Measurements from ENCODE around the gene OR13G1.

The OR13G1 gene

GRCh38 chr1:247647864-247648263 lies 31.7 kb downstream of the OR13G1 start:
- no peak overlapping the region for H3K4me3 ChIP-seq (ENCODE audit: low read length)

DNA sequence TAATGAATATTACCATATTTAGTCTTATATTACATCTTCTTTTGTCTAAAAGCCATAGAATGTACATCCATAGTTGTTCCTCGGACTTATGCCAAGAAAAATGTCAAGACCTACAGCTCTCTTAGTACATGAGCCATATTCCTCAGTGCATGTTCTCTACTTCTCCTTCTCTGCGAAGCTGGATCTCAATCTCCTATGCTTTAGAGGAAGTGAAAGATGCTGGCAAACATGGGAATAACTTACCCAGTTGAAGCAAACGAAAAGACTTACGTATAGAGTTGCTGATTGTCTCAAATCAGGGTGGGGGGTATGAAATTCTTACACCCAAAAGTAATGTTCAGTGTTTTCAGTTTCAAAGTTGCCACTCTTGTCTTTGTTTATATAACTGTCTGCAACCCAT lies 32.7 kb downstream of the OR13G1 start:
- Histone ChIP-seq H3K4me1 (ENCODE audit: control insufficient read depth, insufficient read depth, low read length) (no peaks in the 10 kb centered on the region), H3K4me3 (ENCODE audit: low read length) (no peak overlapping the region), H3K9me3 (replicated peaks; ENCODE audit: low read length) (no peaks in the 10 kb centered on the region)

More at GRCh38 chr1:247647864-247648263, 31.7 kb downstream of the OR13G1 start:
- Histone ChIP-seq H3K4me2 (ENCODE audit: low read length) (no peak overlapping the region), H3K9ac (ENCODE audit: low read depth, low read length) (no peak overlapping the region), H3K27me3 (ENCODE audit: control insufficient read depth, insufficient read depth, low read length) (no peaks in the 10 kb centered on the region), H3K4me1 (ENCODE audit: control insufficient read depth, insufficient read depth, low read length) (no peaks in the 10 kb centered on the region), H3K9me3 (replicated peaks; ENCODE audit: low read length) (no peaks in the 10 kb centered on the region), H3K36me3 (ENCODE audit: insufficient read depth, low read length) (no peaks in the 10 kb centered on the region)

GRCh38 chr1:247642742-247643141 lies 36.8 kb downstream of the OR13G1 start:
- H3K9me3 ChIP-seq (replicated peaks; ENCODE audit: low read length): no peaks in the 10 kb centered on the region

More for the DNA sequence above, 32.7 kb downstream of the OR13G1 start:
- Histone ChIP-seq H3K36me3 (ENCODE audit: insufficient read depth, low read length) (no peaks in the 10 kb centered on the region), H3K4me2 (ENCODE audit: low read length) (no peak overlapping the region), H3K27me3 (ENCODE audit: control insufficient read depth, insufficient read depth, low read length) (no peaks in the 10 kb centered on the region), H3K9ac (ENCODE audit: low read depth, low read length) (no peak overlapping the region)

GRCh38 chr1:247639381-247639981 lies 40.1 kb downstream of the OR13G1 start:
- Histone ChIP-seq H3K27me3 (ENCODE audit: control insufficient read depth, insufficient read depth, low read length) (no peaks in the 10 kb centered on the region), H3K4me3 (ENCODE audit: low read length) (no peak overlapping the region), H3K9ac (ENCODE audit: low read depth, low read length) (no peak overlapping the region), H3K36me3 (ENCODE audit: insufficient read depth, low read length) (no peaks in the 10 kb centered on the region), H3K4me1 (ENCODE audit: control insufficient read depth, insufficient read depth, low read length) (no peaks in the 10 kb centered on the region), H3K4me2 (ENCODE audit: low read length) (no peak overlapping the region), H3K9me3 (replicated peaks; ENCODE audit: low read length) (peaks cover 3% of the 10 kb centered on the region)

More at GRCh38 chr1:247642742-247643141, 36.8 kb downstream of the OR13G1 start:
- no peaks in the 10 kb centered on the region for H3K27me3 ChIP-seq (ENCODE audit: control insufficient read depth, insufficient read depth, low read length)
- no peak overlapping the region for H3K4me3 ChIP-seq (ENCODE audit: low read length)
- H3K9ac ChIP-seq (ENCODE audit: low read depth, low read length): no peak overlapping the region
- H3K4me1 ChIP-seq (ENCODE audit: control insufficient read depth, insufficient read depth, low read length): no peaks in the 10 kb centered on the region
- H3K4me2 ChIP-seq (ENCODE audit: low read length): no peak overlapping the region
- H3K36me3 ChIP-seq (ENCODE audit: insufficient read depth, low read length): no peaks in the 10 kb centered on the region

DNA sequence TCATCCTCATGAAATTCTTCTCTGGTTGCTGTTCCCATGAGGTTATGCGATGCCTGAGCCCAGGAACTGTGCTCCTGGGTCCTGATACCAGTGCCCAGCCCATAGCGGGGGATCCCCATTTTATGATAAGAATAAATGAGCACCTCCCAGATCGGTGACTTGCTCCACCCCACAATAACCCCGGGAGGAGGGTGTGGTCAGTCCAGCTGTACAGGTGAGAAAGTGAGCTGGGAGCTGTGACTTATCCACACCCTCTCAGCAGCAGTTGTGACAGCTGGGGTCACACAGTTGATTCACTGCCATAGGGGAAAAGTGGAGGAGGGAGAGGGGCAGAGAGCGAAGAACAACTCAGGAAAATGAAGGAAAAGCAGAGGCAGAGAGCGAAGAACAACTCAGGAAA lies 40.8 kb downstream of the OR13G1 start:
- Histone ChIP-seq H3K9ac (ENCODE audit: low read depth, low read length) (no peak overlapping the region), H3K4me3 (ENCODE audit: low read length) (no peak overlapping the region), H3K4me2 (ENCODE audit: low read length) (no peak overlapping the region), H3K27me3 (ENCODE audit: control insufficient read depth, insufficient read depth, low read length) (no peaks in the 10 kb centered on the region), H3K4me1 (ENCODE audit: control insufficient read depth, insufficient read depth, low read length) (no peaks in the 10 kb centered on the region), H3K9me3 (replicated peaks; ENCODE audit: low read length) (peaks cover 3% of the 10 kb centered on the region), H3K36me3 (ENCODE audit: insufficient read depth, low read length) (no peaks in the 10 kb centered on the region)

DNA sequence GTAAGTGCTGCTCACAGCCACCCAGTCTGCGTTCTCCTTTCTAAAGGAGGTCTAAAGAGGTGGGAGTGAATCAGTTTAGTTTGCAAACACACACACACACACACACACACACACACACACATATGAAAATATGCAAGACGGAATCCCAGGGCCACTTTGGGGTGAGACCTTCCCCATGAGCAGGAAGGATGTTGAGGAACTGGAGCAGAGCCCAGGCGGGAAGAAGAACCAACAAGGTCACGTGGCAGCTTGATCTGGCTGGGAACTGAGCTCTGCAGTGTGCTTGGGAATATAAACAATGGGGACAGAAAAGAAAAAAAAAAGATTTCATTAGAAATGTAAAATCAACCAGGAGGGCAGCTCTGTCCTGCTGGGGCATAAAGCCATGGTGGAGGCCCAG lies 41.5 kb downstream of the OR13G1 start:
- no peak overlapping the region for H3K4me3 ChIP-seq (ENCODE audit: low read length)
- no peak overlapping the region for H3K4me2 ChIP-seq (ENCODE audit: low read length)
- no peaks in the 10 kb centered on the region for H3K27me3 ChIP-seq (ENCODE audit: control insufficient read depth, insufficient read depth, low read length)
- no peaks in the 10 kb centered on the region for H3K36me3 ChIP-seq (ENCODE audit: insufficient read depth, low read length)
- H3K4me1 ChIP-seq (ENCODE audit: control insufficient read depth, insufficient read depth, low read length): no peaks in the 10 kb centered on the region
- H3K9ac ChIP-seq (ENCODE audit: low read depth, low read length): no peak overlapping the region
- H3K9me3 ChIP-seq (replicated peaks; ENCODE audit: low read length): peaks cover 3% of the 10 kb centered on the region

DNA sequence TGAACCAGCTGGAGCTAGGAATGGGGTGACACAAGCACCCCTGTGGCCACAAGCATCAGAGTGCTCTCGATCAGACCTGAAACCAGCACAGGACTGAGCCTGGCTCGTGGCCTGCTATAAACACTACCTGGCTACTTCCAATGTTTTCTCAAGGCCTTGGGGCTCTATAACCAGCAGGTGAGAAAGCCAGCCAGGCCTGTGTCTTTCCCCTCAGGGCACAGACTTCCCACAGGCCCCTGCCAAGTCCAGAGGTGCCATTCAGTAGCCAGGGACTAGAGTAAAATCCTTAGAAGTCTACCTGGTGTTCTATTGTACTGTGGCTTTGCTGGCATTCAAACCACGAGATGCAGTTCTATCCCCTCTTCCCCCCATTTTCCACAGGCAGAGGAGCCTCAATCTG lies 51.6 kb downstream of the OR13G1 start:
- Histone ChIP-seq H3K4me3 (ENCODE audit: low read length) (no peak overlapping the region), H3K9ac (ENCODE audit: low read depth, low read length) (no peak overlapping the region), H3K36me3 (ENCODE audit: insufficient read depth, low read length) (no peaks in the 10 kb centered on the region), H3K9me3 (replicated peaks; ENCODE audit: low read length) (peaks cover 8% of the 10 kb centered on the region), H3K4me1 (ENCODE audit: control insufficient read depth, insufficient read depth, low read length) (no peaks in the 10 kb centered on the region), H3K4me2 (ENCODE audit: low read length) (no peak overlapping the region), H3K27me3 (ENCODE audit: control insufficient read depth, insufficient read depth, low read length) (no peaks in the 10 kb centered on the region)
